SK-N-MC (cell line): ENCODE results near the gene FAM83E.
"Not testable (repeated sequence)": the region's sequence is repeated elsewhere in the genome, so short reads cannot be mapped to it uniquely, and the experiment has no call there.

Experiments
- DNase-seq: peaks from one replicate; pipeline ENCODE4 v3.0.0-alpha.2; 2011; ENCODE audit warnings: low read depth, low spot score
- H3K27ac ChIP-seq: fragments of 200-600 bp; sonication (generic); 2 replicates; pipeline ENCODE4 v1.5.1; 2016; ENCODE audit warnings: mixed run types
- H3K36me3 ChIP-seq: fragments of 200-600 bp; sonication (generic); 2 replicates; pipeline ENCODE4 v1.6.1; 2017; ENCODE audit warnings: antibody characterized with exemption, low read length, mixed read lengths; ENCODE audit not compliant: insufficient read depth
- H3K4me3 ChIP-seq: fragments of 200-600 bp; sonication (generic); 2 replicates; pipeline ENCODE4 v1.5.1; 2016
- H3K9ac ChIP-seq: fragments of 200-600 bp; sonication (generic); 2 replicates; pipeline ENCODE4 v1.8.0; 2017; ENCODE audit warnings: mixed run types, mixed read lengths; ENCODE audit not compliant: insufficient read length
- H3K9me3 ChIP-seq: fragments of 200-600 bp; sonication (generic); 2 replicates; pipeline ENCODE4 v1.6.1; 2017; ENCODE audit warnings: low read depth, mild to moderate bottlenecking, antibody characterized with exemption, low read length, moderate library complexity, mixed read lengths
- EZH2 ChIP-seq: fragments of 200-600 bp; sonication (generic); IDR thresholded peaks from one replicate; pipeline ENCODE4 v1.6.1; 2017; ENCODE audit warnings: antibody characterized with exemption
- FOXP2 ChIP-seq: optimal IDR thresholded peaks from 2 replicates; pipeline ENCODE3; 2011; ENCODE audit warnings: mild to moderate bottlenecking, moderate library complexity; ENCODE audit not compliant: insufficient read depth; ENCODE audit errors: extremely low read length, control extremely low read depth
- POLR2AphosphoS5 ChIP-seq: IDR thresholded peaks from 2 replicates; pipeline ENCODE4 v1.6.1; 2012; ENCODE audit warnings: mild to moderate bottlenecking, low read depth, low read length, borderline replicate concordance

Gene FAM83E

GRCh38 chr19:48588670-48589401, 26.0 kb downstream of the FAM83E start:
- no peaks in the 10 kb centered on the region for H3K36me3 ChIP-seq
- no peak overlapping the region for H3K9ac ChIP-seq
- H3K27ac ChIP-seq: no peak overlapping the region
- no peak for DNase-seq
- H3K4me3 ChIP-seq: peak overlapping the region; percentile 79
- TF ChIP-seq EZH2: no peak
- TF ChIP-seq POLR2AphosphoS5: no peak
- no peak for TF ChIP-seq FOXP2
- H3K9me3 ChIP-seq: no peaks in the 10 kb centered on the region

- no peak for DNase-seq
- TF ChIP-seq POLR2AphosphoS5 (no peak), FOXP2 (no peak), EZH2 (no peak)
- no peak overlapping the region for H3K9ac ChIP-seq
- no peaks in the 10 kb centered on the region for H3K9me3 ChIP-seq
- H3K36me3 ChIP-seq: no peaks in the 10 kb centered on the region
- no peak overlapping the region for H3K4me3 ChIP-seq
- H3K27ac ChIP-seq: no peak overlapping the region
These were observed 27.5 kb downstream of the FAM83E start for GRCh38 chr19:48587387-48587786.

- Histone ChIP-seq H3K36me3 (no peaks in the 10 kb centered on the region), H3K9ac (no peak overlapping the region), H3K27ac (no peak overlapping the region), H3K4me3 (no peak overlapping the region), H3K9me3 (no peaks in the 10 kb centered on the region)
- no peak for DNase-seq
- TF ChIP-seq FOXP2 (no peak), EZH2 (no peak), POLR2AphosphoS5 (no peak)
These were observed 32.7 kb downstream of the FAM83E start for GRCh38 chr19:48582168-48582567.

- H3K27ac ChIP-seq: no peak overlapping the region
- H3K4me3 ChIP-seq: no peak overlapping the region
- H3K36me3 ChIP-seq: no peaks in the 10 kb centered on the region
- no peak for DNase-seq
- no peak for TF ChIP-seq POLR2AphosphoS5
- TF ChIP-seq FOXP2: no peak
- TF ChIP-seq EZH2: no peak
- no peak overlapping the region for H3K9ac ChIP-seq
- no peaks in the 10 kb centered on the region for H3K9me3 ChIP-seq
These were observed 36.0 kb downstream of the FAM83E start for GRCh38 chr19:48578891-48579290.

GRCh38 chr19:48577908-48578307, 37.0 kb downstream of the FAM83E start:
- H3K9me3 ChIP-seq, DNase-seq, H3K36me3 ChIP-seq, H3K9ac ChIP-seq, H3K27ac ChIP-seq, H3K4me3 ChIP-seq: not testable (repeated sequence)

- Histone ChIP-seq H3K27ac (no peak overlapping the region), H3K36me3 (no peaks in the 10 kb centered on the region), H3K9ac (no peak overlapping the region), H3K4me3 (no peak overlapping the region), H3K9me3 (no peaks in the 10 kb centered on the region)
- no peak for DNase-seq
- TF ChIP-seq FOXP2: no peak
- no peak for TF ChIP-seq EZH2
- TF ChIP-seq POLR2AphosphoS5: no peak
These were observed 38.8 kb downstream of the FAM83E start for GRCh38 chr19:48575931-48576622.

- Histone ChIP-seq H3K27ac (no peak overlapping the region), H3K9ac (no peak overlapping the region), H3K36me3 (no peaks in the 10 kb centered on the region), H3K4me3 (no peak overlapping the region), H3K9me3 (no peaks in the 10 kb centered on the region)
- TF ChIP-seq EZH2 (no peak), POLR2AphosphoS5 (no peak), FOXP2 (no peak)
- no peak for DNase-seq
These were observed 41.7 kb downstream of the FAM83E start for GRCh38 chr19:48573163-48573505.

- no peaks in the 10 kb centered on the region for H3K9me3 ChIP-seq
- H3K9ac ChIP-seq: no peak overlapping the region
- DNase-seq: no peak
- TF ChIP-seq POLR2AphosphoS5 (no peak), EZH2 (no peak), FOXP2 (no peak)
- no peaks in the 10 kb centered on the region for H3K36me3 ChIP-seq
- no peak overlapping the region for H3K4me3 ChIP-seq
- no peak overlapping the region for H3K27ac ChIP-seq
These were observed 43.3 kb downstream of the FAM83E start for GRCh38 chr19:48571378-48572162.
